Measurements from ENCODE around the gene TOPBP1.

DNA sequence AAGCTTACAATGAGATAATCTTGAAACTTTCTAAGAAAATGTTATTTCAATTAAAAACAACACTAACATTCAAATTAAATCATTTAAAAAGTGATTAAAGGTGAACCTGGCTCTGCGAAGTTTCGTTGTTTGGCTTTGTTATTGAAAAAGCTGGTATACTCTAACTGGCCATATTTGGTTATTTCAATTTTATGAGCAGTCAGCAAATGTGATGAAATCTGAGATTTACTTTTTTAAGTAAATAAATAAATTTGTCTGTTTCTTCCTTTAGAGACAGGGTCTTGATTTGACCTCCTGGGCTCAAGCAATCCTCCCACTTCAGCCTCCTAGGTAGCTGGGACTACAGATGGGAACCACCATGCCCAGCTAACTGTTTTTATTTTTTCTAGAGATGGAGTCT lies 50.2 kb downstream of the TOPBP1 start:
- TF ChIP-seq POLR2AphosphoS5 (IDR thresholded peaks at IDR 0.05) (no peak), CTCF (IDR thresholded peaks at IDR 0.05) (no peak), EP300 (IDR thresholded peaks at IDR 0.05) (no peak), POLR2A (IDR thresholded peaks at IDR 0.05) (no peak)
